ENCODE measurements around the gene SLC17A5.
A peak's percentile ranks its signal among the peaks of the same experiment; 100 is the strongest.
"Not testable (repeated sequence)": the region's sequence is repeated elsewhere in the genome, so short reads cannot be mapped to it uniquely, and the experiment has no call there.

SLC17A5 gene, protein sequence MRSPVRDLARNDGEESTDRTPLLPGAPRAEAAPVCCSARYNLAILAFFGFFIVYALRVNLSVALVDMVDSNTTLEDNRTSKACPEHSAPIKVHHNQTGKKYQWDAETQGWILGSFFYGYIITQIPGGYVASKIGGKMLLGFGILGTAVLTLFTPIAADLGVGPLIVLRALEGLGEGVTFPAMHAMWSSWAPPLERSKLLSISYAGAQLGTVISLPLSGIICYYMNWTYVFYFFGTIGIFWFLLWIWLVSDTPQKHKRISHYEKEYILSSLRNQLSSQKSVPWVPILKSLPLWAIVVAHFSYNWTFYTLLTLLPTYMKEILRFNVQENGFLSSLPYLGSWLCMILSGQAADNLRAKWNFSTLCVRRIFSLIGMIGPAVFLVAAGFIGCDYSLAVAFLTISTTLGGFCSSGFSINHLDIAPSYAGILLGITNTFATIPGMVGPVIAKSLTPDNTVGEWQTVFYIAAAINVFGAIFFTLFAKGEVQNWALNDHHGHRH

GRCh38 chr6:73653571-73654424, at the start of gene SLC17A5:
Gene SLC17A5, minus strand, starts transcription at chr6:73653992. Its CDS starts 106 bp downstream, at chr6:73653886.
- peak; percentile 52 for DNase-seq (ENCODE audit: low read depth)

DNA sequence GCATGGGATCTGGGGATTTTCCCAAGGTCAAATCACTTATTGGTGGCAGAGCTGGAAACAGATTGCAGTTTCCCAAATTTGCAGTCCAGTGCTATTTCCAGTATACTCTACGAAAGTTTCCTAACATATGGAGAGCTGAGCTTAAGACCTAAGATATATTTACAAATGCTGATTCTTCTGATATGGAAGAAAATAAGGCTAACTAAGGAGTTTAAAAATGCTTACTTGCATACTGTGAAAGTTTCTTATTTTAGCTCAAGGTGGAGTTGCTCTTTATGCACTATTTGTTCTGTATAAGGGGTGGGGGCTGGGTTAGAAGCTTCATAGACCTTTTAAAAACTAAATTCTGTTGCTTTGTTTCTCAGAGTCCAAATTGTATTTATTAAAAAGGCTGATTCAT, 49.7 kb upstream of the SLC17A5 start:
- DNase-seq (ENCODE audit: low read depth), result no peak

GRCh38 chr6:73702444-73702843, 48.7 kb upstream of the SLC17A5 start:
- no peak for DNase-seq (ENCODE audit: low read depth)

DNA sequence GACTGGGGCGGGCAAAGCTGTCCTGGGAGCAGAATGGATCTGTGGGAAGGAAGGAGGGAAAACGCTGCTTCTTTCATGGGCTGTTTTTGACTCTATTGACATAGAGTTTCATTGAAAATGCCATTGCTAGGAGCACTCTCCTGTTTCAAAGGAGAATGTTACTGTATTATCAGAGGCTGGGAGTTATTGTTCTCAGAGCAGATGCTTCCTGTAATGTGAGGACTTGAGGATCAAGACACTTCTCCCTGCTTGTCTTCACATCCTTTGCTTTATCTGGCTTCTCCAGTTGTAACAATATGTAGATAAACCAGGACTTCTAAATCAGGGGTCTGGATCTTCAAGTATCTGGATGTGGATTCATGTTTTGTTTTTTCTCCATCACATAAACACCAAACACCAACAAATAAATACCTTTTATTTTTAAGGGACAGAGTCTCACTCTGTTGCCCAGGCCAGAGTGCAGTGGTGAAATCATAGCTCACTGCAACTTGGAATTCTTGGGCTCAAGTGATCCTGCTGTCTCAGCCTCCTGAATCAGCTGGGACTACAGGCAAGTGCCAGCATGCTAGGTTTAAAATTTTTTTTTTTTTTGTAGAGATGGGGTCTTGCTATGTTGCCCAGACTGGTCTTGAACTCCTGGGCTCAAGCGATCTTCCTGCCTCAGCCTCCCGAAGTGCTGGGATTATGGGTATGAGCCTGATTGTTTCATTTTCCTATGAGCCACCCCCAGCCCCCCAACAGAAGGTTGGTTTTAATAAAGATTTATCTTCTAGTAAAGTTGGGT, 46.1 kb upstream of the SLC17A5 start:
- no peak for DNase-seq (ENCODE audit: low read depth)

- no peak for DNase-seq (ENCODE audit: low read depth)
Measured at GRCh38 chr6:73696966-73697655, 43.3 kb upstream of the SLC17A5 start.

DNA sequence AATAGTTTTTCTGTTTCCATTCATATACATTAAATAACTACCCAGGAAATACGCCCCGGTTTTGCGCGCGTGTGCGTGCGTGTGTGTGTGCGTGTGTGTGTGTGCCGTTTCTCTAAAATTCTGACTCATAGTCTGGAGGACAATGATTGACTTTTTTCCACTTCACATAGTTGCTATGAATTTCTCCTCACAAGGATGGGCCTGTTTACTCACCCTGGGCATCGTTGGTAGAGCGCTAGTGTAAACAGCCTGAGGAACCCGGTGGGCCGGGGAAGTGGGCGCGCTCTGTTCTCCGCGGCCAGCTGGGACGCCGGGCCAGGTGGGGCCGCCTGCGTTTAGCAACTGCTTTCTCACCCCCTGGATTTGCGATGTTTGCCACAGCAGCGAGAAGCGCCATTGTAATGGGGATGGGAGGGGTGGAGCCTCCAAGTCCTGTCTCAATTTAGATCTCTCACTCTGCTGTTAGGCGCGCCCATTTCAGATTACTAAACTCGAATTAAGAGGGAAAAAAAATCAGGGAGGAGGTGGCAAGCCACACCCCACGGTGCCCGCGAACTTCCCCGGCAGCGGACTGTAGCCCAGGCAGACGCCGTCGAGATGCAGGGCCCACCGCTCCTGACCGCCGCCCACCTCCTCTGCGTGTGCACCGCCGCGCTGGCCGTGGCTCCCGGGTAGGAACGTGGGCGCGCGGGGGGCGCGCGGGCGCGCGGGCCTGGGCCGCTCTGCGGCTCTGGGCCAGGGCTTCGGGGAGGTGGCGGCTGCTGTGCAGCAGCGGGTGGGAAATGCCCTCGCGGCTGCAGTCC, 42.0 kb upstream of the SLC17A5 start, which contains the start of gene CD109:
Gene CD109 (plus strand): TSS at position 585 of the 803 bp plus-strand sequence. CDS start 13 bp downstream, at position 598.
- peak; percentile 46 for DNase-seq (ENCODE audit: low read depth)

DNA sequence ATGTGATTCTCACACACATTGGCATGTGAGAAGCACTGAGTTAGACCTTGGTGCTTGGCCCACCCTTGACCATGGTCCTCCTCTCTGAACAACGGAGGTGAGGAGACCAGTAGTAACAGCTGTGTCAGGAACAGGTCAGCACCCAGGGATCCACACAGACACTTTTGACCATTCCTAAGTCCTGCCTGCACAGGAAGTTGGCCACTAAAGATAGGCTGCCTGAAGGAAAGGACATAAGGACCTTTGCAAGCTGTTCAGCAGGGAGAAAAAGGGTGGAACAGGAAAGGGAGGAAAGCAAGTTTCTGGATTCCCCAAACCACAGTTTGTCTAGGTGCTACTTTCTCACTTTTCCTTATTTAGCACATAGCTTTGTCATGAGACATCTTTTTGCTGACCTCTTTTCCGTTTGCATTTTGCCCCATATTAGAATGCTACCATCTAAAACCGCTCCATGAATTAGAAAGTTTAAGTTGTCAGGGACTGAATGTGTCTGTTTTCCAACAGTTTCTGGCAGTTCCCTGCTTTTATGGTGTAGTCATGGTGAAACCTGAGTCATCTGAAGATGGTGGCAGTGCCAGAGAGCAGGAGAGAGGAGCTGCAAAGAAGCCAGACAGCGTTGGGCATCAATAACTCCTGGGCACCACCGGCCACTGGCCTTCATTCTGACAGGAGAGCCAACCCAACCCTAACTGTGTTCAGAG, 41.1 kb upstream of the SLC17A5 start:
- no peak for DNase-seq (ENCODE audit: low read depth)

DNA sequence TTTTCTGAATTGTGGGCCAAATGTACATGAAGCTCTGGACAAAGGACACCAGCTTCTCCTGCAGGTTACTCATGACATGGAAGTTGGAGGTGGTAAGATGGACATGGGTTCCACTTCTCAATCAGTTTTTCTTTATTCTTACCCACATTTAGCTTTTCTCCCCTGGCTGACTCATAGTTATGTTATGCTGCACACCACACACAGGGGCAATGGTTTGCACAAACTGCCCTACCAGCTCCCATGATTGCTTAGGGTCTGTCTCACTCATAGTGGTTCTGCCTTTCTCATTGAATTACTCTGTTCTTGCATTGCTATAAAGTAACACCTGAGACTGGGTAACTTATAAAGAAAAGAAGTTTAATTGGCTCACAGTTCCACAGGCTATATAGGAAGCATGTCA, 37.7 kb upstream of the SLC17A5 start:
- no peak for DNase-seq (ENCODE audit: low read depth)

DNA sequence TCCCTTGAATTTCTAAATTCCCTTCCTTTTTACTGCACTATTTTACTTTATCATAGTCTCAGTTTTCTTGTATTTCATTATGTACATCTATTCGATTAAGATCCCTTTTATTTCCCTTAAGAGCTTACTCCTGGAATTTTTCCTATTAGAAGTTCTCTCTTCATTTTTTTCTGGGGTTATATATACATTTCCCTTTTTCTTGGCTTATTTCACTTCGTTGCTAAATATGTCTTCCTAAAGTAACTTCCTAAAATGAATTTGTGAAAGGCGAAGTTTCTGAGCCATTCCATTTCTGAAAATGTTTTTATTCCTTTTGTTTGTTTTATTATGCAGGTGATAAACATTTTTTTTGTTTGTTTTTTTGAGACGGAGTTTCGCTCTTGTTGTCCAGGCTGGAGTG, 36.3 kb upstream of the SLC17A5 start:
- DNase-seq (ENCODE audit: low read depth), result no peak

GRCh38 chr6:73688351-73688750, 34.6 kb upstream of the SLC17A5 start:
- no peak for DNase-seq (ENCODE audit: low read depth)

GRCh38 chr6:73683574-73683973, 29.8 kb upstream of the SLC17A5 start:
- not testable (repeated sequence) for DNase-seq (ENCODE audit: low read depth)

GRCh38 chr6:73680289-73680918, 26.6 kb upstream of the SLC17A5 start:
- no peak for DNase-seq (ENCODE audit: low read depth)

DNA sequence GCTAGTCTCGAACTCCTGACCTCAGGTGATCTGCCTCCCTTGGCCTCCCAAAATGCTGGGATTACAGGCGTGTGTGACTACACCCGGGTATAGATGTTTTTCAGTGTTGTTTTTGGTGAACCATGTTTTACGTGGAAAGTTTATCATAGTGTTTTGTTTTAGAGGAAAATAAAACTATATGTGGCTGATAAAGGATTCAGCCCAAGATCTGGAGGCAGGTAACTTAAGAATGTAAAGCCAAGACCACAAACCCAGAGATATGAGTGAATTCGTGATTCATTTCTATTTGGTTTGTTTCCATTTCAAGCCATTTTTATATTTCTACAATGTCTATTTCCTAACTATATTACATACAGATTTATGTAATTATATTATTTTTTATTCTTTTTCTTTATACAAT, 26.1 kb upstream of the SLC17A5 start:
- DNase-seq (ENCODE audit: low read depth), result not testable (repeated sequence)

DNA sequence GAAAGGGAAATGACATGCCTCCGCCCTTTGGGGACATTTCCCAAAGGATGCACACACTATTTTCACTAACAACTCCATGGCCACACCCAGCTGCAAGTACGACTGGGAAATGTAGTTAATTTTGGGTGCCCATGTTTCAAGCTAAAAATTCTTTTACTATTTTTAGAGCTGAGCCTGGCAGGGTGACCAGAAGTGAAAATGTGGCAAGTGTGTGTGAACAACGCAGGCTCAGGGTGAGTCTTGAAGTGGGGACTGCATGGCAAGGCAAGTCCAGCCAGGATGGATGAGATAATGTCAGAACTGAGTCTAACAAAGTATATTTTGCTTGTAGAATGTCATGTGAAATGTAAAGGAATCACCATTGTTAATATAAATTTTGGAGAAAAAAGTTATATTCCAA, 25.2 kb upstream of the SLC17A5 start:
- no peak for DNase-seq (ENCODE audit: low read depth)

- DNase-seq (ENCODE audit: low read depth), result no peak
Measured at GRCh38 chr6:73675466-73676098, 21.8 kb upstream of the SLC17A5 start.

- no peak for DNase-seq (ENCODE audit: low read depth)
Measured at GRCh38 chr6:73671911-73672685, 18.3 kb upstream of the SLC17A5 start.

DNA sequence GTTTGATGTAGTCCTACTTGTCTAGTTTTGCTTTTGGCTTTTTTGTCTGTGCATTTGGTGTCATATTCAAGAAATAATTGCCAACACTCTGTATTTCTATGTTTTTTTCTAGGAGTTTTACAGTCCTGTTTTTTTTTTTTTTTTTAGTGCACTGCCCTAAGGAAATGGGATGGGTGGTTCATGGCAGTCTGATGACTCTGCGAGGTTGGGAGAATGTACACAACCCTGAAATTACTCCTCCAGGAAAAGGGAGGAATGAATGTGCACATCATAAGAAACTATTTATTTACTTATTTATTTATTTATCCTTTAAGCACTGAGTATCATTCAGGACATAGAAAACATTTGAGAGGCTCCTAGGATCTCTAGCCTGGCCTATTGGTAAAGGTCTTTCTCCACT, 15.2 kb upstream of the SLC17A5 start:
- no peak for DNase-seq (ENCODE audit: low read depth)

DNA sequence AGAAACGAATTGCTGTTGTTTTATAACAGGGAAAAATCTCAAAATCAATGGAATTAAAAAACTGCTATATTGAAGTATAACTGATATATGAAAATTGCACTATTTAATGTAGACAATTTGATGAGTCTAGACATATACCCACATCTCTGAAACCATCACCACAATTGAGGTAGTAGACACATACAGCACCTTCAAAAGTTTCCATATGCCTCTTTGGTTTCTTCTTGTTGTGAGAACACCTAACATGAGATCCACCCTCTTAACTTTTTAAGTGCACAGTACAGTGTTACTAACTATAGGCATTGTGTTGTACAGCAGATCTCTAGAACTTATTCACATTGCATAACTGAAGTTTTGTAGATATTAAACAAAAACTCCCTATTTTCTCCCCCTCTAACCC, 14.0 kb upstream of the SLC17A5 start:
- DNase-seq (ENCODE audit: low read depth), result no peak
